K562 (cell line): ENCODE measurements around the gene NPEPL1.

Experiments
- CBFB ChIP-seq: sonication (generic); formaldehyde crosslinking; IDR thresholded peaks from 2 replicates; pipeline ENCODE4 v1.4.0; 2020; ENCODE audit warnings: mild to moderate bottlenecking, missing genetic modification reagents
- MEF2A ChIP-seq: IDR thresholded peaks from 2 replicates; pipeline ENCODE4 v1.6.1; 2011; ENCODE audit warnings: low read depth, mild to moderate bottlenecking, low read length, moderate library complexity; ENCODE audit not compliant: control insufficient read depth
- NCOA2 ChIP-seq, 2 experiments: fragments of 450-650 bp; IDR thresholded peaks; 2 replicates each; pipeline ENCODE4 v1.6.1; 2018; ENCODE audit warnings: mild to moderate bottlenecking in 2 of 2, moderate library complexity in 1 of 2; ENCODE audit not compliant: partially characterized antibody in 2 of 2
- NFYB ChIP-seq: IDR thresholded peaks from 2 replicates; pipeline ENCODE4 v1.6.1; 2011; ENCODE audit warnings: mild to moderate bottlenecking, moderate library complexity; ENCODE audit not compliant: insufficient read length; ENCODE audit errors: extremely low read depth
- TAF1 ChIP-seq: IDR thresholded peaks from 2 replicates; pipeline ENCODE4 v1.6.1; 2011; ENCODE audit warnings: mild to moderate bottlenecking, low read length, moderate library complexity; ENCODE audit not compliant: insufficient read depth, control insufficient read depth, severe bottlenecking; ENCODE audit errors: extremely low read depth
- U2AF2 ChIP-seq: fragments of 200-400 bp; formaldehyde crosslinking; optimal IDR thresholded peaks from 2 replicates; pipeline ENCODE3; 2017; ENCODE audit warnings: low read depth, mild to moderate bottlenecking, low read length
- ZNF146 ChIP-seq: IDR thresholded peaks from one replicate; pipeline ENCODE4 v1.6.1; 2018; ENCODE audit warnings: missing compliant biosample characterization; ENCODE audit not compliant: unreplicated experiment
- ZNF431 ChIP-seq: sonication (generic); formaldehyde crosslinking; IDR thresholded peaks from 2 replicates; pipeline ENCODE4 v1.8.0; 2022; ENCODE audit warnings: mild to moderate bottlenecking, missing genetic modification reagents
- ZNF445 ChIP-seq: fragments of 250-450 bp; sonication (Bioruptor Pico); IDR thresholded peaks from 2 replicates; pipeline ENCODE4 v1.4.0; 2020; ENCODE audit warnings: low read depth, mild to moderate bottlenecking, moderate library complexity
- TF ChIP-seq, protein P1 (sequence below), 3 experiments: IDR thresholded peaks in 2 of 3; conservative IDR thresholded peaks in 1 of 3; 2 replicates each; pipeline ENCODE4 v1.5.1; 2011 to 2012; ENCODE audit warnings: low read length in 3 of 3, mild to moderate bottlenecking in 3 of 3, control low read depth in 2 of 3, improper control_type of control experiment in 1 of 3, inconsistent platforms in 1 of 3, low read depth in 1 of 3, mixed read lengths in 1 of 3, moderate library complexity in 1 of 3; ENCODE audit not compliant: insufficient read depth in 2 of 3
- TF ChIP-seq, protein P2 (sequence below): fragments of 250-450 bp; sonication (Bioruptor Pico); IDR thresholded peaks from 2 replicates; pipeline ENCODE4 v1.4.0; 2020; ENCODE audit warnings: mild to moderate bottlenecking

DNA sequence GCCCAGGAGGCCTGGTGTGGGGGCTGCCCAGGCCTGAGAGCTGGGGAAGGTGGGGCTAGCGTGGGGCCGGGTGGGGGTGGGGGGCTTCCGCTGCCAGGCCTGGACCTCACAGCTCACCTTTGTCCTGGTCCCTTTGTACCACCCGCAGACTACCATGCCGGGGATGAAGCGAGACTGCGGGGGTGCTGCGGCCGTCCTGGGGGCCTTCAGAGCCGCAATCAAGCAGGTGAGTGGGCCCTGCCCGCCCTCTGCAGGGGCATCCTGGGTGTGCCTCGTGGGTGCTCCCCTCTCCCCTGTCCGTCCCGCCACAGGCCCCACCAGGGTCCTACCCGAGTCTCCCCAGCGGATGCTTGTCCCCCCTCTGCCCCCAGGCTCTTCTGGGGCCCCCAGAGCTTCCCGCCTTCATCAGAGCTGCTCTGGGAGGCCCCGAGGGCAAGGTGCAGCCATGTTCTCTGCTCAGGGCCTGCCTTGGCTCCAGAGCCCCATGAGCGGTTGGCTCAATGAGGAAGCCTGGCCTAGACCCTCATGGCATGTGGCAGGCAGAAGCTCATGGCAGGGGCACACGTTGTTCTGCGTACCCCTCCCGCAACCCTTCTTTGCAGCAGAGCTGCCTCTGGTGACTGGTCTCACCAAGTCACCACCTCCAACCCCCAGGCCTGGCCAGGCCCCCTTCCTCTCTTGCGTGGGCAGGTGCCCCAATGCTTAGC lies 14.5 kb downstream of the NPEPL1 start:
- TF ChIP-seq ZNF146 (CRISPR knock-in tag) (no peak), NFYB (no peak), NCOA2 (IDR thresholded peaks at IDR 0.05; ENCODE audit: partially characterized antibody in 2 of 2) (no peak), U2AF2 (no peak), ZNF431 (CRISPR knock-in tag) (no peak), MEF2A (no peak), ZNF445 (CRISPR knock-in tag) (no peak), CBFB (CRISPR knock-in tag) (no peak), TAF1 (no peak)
- TF ChIP-seq, protein P1, sequence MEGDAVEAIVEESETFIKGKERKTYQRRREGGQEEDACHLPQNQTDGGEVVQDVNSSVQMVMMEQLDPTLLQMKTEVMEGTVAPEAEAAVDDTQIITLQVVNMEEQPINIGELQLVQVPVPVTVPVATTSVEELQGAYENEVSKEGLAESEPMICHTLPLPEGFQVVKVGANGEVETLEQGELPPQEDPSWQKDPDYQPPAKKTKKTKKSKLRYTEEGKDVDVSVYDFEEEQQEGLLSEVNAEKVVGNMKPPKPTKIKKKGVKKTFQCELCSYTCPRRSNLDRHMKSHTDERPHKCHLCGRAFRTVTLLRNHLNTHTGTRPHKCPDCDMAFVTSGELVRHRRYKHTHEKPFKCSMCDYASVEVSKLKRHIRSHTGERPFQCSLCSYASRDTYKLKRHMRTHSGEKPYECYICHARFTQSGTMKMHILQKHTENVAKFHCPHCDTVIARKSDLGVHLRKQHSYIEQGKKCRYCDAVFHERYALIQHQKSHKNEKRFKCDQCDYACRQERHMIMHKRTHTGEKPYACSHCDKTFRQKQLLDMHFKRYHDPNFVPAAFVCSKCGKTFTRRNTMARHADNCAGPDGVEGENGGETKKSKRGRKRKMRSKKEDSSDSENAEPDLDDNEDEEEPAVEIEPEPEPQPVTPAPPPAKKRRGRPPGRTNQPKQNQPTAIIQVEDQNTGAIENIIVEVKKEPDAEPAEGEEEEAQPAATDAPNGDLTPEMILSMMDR (IDR thresholded peaks at IDR 0.05 in 2 of 3, conservative IDR thresholded peaks at IDR 0.05 in 1 of 3; ENCODE audit: insufficient read depth in 2 of 3, low read depth in 1 of 3, low read length in 3 of 3) = no peak
- TF ChIP-seq, protein P2, sequence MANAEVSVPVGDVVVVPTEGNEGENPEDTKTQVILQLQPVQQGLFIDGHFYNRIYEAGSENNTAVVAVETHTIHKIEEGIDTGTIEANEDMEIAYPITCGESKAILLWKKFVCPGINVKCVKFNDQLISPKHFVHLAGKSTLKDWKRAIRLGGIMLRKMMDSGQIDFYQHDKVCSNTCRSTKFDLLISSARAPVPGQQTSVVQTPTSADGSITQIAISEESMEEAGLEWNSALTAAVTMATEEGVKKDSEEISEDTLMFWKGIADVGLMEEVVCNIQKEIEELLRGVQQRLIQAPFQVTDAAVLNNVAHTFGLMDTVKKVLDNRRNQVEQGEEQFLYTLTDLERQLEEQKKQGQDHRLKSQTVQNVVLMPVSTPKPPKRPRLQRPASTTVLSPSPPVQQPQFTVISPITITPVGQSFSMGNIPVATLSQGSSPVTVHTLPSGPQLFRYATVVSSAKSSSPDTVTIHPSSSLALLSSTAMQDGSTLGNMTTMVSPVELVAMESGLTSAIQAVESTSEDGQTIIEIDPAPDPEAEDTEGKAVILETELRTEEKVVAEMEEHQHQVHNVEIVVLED (CRISPR knock-in tag) = no peak
